Ishikawa (cell line): ENCODE measurements around the gene COQ8B.

Experiments
- CEBPB ChIP-seq: IDR thresholded peaks from 2 replicates; pipeline ENCODE4 v1.6.1; 2012
- CREB1 ChIP-seq: IDR thresholded peaks from 2 replicates; pipeline ENCODE4 v1.6.1; 2012; ENCODE audit warnings: low read depth
- EGR1 ChIP-seq: IDR thresholded peaks from 2 replicates; pipeline ENCODE4 v1.6.1; 2012
- EP300 ChIP-seq: IDR thresholded peaks from 2 replicates; pipeline ENCODE4 v1.6.1; 2012; ENCODE audit warnings: borderline replicate concordance
- FOXM1 ChIP-seq: IDR thresholded peaks from 2 replicates; pipeline ENCODE4 v1.6.1; 2012; ENCODE audit warnings: low read depth, borderline replicate concordance
- MAX ChIP-seq: IDR thresholded peaks from 2 replicates; pipeline ENCODE4 v1.6.1; 2012
- NFIC ChIP-seq: IDR thresholded peaks from 2 replicates; pipeline ENCODE4 v1.6.1; 2012
- RAD21 ChIP-seq: IDR thresholded peaks from 2 replicates; pipeline ENCODE4 v1.6.1; 2012; ENCODE audit warnings: low read depth
- REST ChIP-seq: IDR thresholded peaks from 2 replicates; pipeline ENCODE4 v1.6.1; 2012; ENCODE audit warnings: low read depth, mild to moderate bottlenecking
- TAF1 ChIP-seq: IDR thresholded peaks from 2 replicates; pipeline ENCODE4 v1.6.1; 2012; ENCODE audit warnings: low read depth, mild to moderate bottlenecking
- TCF12 ChIP-seq: IDR thresholded peaks from 2 replicates; pipeline ENCODE4 v1.6.1; 2012; ENCODE audit warnings: low read depth
- TEAD4 ChIP-seq: IDR thresholded peaks from 2 replicates; pipeline ENCODE4 v1.6.1; 2012
- USF1 ChIP-seq: IDR thresholded peaks from 2 replicates; pipeline ENCODE4 v1.6.1; 2012
- YY1 ChIP-seq: IDR thresholded peaks from 2 replicates; pipeline ENCODE4 v1.6.1; 2012; ENCODE audit warnings: low read depth
- ZBTB7A ChIP-seq: IDR thresholded peaks from 2 replicates; pipeline ENCODE4 v1.6.1; 2012; ENCODE audit warnings: low read depth

Gene COQ8B

GRCh38 chr19:40671404-40671803 lies 45.3 kb downstream of the COQ8B start:
- TF ChIP-seq TEAD4 (no peak), USF1 (no peak), RAD21 (no peak), TAF1 (no peak), YY1 (no peak), TCF12 (no peak), EP300 (no peak), FOXM1 (no peak), EGR1 (no peak), REST (no peak), CEBPB (no peak), MAX (no peak), CREB1 (no peak), ZBTB7A (no peak), NFIC (no peak)

- no peak for TF ChIP-seq CREB1
- TF ChIP-seq NFIC, result no peak
- no peak for TF ChIP-seq CEBPB
- TF ChIP-seq MAX, result no peak
- TF ChIP-seq ZBTB7A, result no peak
- TF ChIP-seq TCF12, result no peak
- TF ChIP-seq FOXM1, result no peak
- no peak for TF ChIP-seq EP300
- TF ChIP-seq TAF1, result no peak
Observed at GRCh38 chr19:40668991-40669614, 47.6 kb downstream of the COQ8B start.

DNA sequence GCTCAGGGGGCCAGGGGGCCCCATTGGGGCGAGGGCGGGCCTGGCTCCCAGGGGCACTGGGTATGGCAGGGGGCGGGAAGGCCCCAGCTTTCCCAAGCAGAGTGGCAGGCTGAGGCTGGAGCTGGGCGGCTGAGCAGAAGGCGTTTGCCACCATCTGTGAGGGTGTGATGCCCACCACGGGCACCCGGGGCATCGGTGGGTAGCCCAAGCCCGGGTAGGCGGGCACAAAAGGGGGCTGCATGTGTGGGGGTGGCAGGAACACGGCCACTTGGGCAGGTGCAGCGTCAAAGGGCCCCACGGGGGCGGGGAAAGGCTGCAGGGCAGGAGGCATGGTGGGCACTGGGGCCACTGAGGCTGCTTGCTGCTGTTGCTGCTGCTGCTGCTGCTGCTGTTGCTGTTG lies 49.1 kb downstream of the COQ8B start:
- TF ChIP-seq EGR1 (no peak), EP300 (no peak), TCF12 (no peak), TEAD4 (no peak)

DNA sequence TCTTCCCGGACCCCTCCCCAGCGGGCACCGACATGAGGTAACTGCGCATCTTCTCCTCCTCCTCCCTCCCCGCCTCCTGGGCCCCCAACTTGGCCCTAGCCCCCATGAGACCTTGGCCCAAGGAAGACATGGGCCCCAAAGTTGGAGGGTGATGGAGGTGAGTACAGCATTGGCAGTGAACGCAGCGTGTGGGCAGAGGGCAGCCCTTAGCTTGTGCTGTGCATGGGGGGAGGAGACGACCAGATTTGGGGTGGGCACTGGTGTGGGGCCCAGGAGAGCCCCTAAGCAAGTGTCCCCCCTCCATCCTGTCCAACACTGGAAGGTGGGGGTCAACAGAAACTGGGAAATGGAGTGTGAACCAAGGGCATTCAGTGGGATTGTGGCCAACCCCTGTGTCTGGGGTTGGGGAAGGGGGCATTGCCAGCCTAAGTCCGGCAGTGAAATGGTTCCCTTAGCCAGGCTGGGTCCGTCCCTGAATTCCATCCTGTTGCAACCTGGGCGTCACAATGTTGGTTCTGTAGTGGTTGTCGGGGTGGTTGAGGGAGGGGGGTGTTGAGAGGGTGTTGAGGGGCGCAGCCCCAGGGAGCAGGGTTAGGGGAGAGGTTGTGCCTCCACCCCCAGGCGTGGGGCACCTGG lies 49.8 kb downstream of the COQ8B start:
- TF ChIP-seq TCF12 (no peak), EP300 (no peak), USF1 (no peak), CEBPB (no peak), TEAD4 (no peak), REST (no peak), ZBTB7A (no peak), CREB1 (no peak), FOXM1 (no peak), YY1 (no peak)

DNA sequence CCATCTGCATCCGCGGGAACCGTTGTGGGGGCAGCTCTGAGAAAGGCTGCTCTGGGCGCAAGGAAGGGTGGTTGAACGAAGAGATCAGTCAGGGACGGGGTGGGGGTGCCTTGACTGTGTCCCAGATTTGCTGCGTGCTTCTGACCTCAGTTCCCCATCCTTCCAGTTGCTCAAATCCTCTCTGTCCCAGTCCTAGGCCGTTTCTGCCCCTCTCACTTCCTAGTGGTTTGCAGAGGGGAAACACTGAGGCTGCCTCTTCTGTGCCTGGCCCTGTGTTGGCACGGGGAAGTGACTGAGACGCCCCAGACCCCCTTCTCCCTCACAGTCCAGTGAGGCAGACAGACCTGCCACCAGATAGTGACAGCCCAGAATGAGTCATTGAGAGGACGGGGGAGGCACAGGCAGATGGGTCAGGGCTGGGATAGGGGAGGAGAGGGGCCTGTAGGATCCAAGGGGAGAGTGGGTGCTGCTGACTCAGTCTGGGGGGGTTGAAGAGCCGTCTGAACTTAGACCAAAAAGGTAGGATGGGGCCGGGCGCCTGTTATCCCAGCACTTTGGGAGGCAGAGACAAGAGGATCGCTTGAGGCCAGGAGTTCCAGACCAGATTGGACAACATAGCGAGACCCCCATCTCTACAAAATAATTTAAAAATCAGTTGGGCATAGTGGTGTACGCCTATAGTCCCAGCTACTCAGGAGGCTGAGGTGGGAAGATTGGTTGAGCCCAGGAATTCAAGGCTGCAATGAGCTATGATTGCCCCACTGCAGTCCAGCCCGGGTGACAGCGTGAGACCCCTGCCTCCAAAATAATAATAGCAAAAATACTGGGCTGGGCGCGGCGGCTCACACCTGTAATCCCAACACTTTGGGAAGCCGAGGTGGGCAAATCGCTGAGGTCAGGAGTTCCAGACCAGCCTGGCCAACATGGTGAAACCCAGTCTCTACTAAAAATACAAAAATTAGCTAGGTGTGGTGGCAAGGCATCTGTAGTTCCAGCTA lies 52.7 kb downstream of the COQ8B start:
- TF ChIP-seq CREB1 (no peak), YY1 (no peak), USF1 (no peak), REST (no peak), EGR1 (no peak), FOXM1 (no peak), ZBTB7A (no peak)
